Loucy (cell line): ENCODE data around the gene IFNG.

Experiments
- CTCF ChIP-seq: fragments of 200-600 bp; sonication (generic); conservative IDR thresholded peaks from 2 replicates; pipeline ENCODE4 v1.5.1; 2014; ENCODE audit warnings: mild to moderate bottlenecking, antibody characterized with exemption, low read length
- EZH2phosphoT487 ChIP-seq: fragments of 200-600 bp; IDR thresholded peaks from 2 replicates; pipeline ENCODE4 v1.6.1; 2018; ENCODE audit warnings: antibody characterized with exemption, mild to moderate bottlenecking, moderate library complexity, borderline replicate concordance

GRCh38 chr12:68113644-68114043 lies 45.9 kb downstream of the IFNG start:
- TF ChIP-seq CTCF, result peak; percentile 95
- no peak for TF ChIP-seq EZH2phosphoT487
